Fibroblast of mammary gland (primary cell): ENCODE data around the gene NEDD4L.

Experiments used
- DNase-seq: peaks from one replicate; pipeline ENCODE4 v3.0.0-alpha.2; 2010; ENCODE audit warnings: low read depth
- H3K4me3 ChIP-seq: 2 replicates; pipeline ENCODE4 v1.5.1; 2011; ENCODE audit warnings: low read depth, mild to moderate bottlenecking, low read length, moderate library complexity; ENCODE audit not compliant: control insufficient read depth
- CTCF ChIP-seq: conservative IDR thresholded peaks from 2 replicates; pipeline ENCODE4 v1.5.1; 2011; ENCODE audit warnings: low read depth, low read length, inconsistent platforms; ENCODE audit not compliant: control insufficient read depth, insufficient read depth

NEDD4L gene

GRCh38 chr18:58158459-58158858 lies 114.4 kb downstream of the NEDD4L start:
- no peak overlapping the region for H3K4me3 ChIP-seq
- DNase-seq: no peak
- no peak for TF ChIP-seq CTCF

GRCh38 chr18:58161659-58162058 lies 117.6 kb downstream of the NEDD4L start:
- TF ChIP-seq CTCF: no peak
- no peak overlapping the region for H3K4me3 ChIP-seq
- DNase-seq: peak; percentile 37

- DNase-seq: no peak
- no peak for TF ChIP-seq CTCF
- H3K4me3 ChIP-seq: no peak overlapping the region
These were observed 118.1 kb downstream of the NEDD4L start for GRCh38 chr18:58162127-58162526.

GRCh38 chr18:58163004-58163590 lies 119.1 kb downstream of the NEDD4L start:
- TF ChIP-seq CTCF: no peak
- H3K4me3 ChIP-seq: no peak overlapping the region
- DNase-seq: no peak

GRCh38 chr18:58166278-58166844 lies 122.3 kb downstream of the NEDD4L start:
- TF ChIP-seq CTCF: no peak
- DNase-seq: no peak

GRCh38 chr18:58167073-58167472 lies 123.0 kb downstream of the NEDD4L start:
- no peak for DNase-seq
- no peak overlapping the region for H3K4me3 ChIP-seq
- TF ChIP-seq CTCF: no peak

More at GRCh38 chr18:58166278-58166844, 122.3 kb downstream of the NEDD4L start:
- H3K4me3 ChIP-seq: no peak overlapping the region
